ENCODE measurements around the gene PXK.
"Not testable (repeated sequence)": the region's sequence is repeated elsewhere in the genome, so short reads cannot be mapped to it uniquely, and the experiment has no call there.

PXK gene

DNA sequence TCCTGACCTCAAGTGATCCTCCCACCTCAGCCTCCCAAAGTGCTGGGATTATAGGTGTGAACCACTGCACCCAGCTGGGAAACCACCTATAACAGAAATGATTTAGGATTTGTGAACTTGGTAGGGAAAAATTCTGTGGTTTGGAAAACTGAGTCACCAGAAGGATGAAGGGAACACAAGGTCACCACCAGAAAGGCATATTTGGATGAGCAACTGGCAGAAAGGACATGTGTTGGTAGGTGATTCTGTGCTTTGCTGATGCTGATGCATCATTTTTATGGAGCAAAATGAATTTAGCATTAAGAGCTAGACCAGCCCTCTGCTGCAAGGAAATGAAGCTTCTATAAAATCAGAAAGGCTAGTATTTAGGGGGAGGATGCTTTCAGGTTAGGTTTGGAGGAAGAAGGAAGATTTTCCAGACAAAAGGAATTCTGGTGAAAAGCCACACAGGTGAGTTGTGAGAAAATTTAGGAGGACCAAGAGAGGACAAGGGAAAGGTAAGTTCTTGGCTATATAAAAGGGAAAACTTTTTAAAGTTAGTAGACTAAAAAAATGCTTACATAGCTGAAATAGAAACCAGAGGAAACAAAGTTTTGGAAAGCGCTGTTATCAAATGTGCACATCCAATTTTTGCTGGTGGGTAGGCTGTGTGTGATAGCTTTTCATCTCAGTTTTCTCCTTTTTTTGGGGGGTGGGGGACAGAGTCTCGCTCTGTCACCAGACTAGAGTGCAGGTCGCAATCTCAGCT is 3.6 kb downstream of the PXK start:
- no peak for DNase-seq (ENCODE audit: low read depth, low spot score)
- Histone ChIP-seq H3K4me3 (no peak overlapping the region), H3K9ac (ENCODE audit: insufficient read length) (no peak overlapping the region), H3K9me3 (ENCODE audit: low read depth, low read length) (no peaks in the 10 kb centered on the region), H3K27ac (no peak overlapping the region), H3K36me3 (ENCODE audit: insufficient read depth, low read length) (no peaks in the 10 kb centered on the region)
- no peak for TF ChIP-seq POLR2AphosphoS5 (IDR thresholded peaks at IDR 0.05; ENCODE audit: borderline replicate concordance, low read depth, low read length)
- no peak for TF ChIP-seq FOXP2 (optimal IDR thresholded peaks at IDR 0.05; ENCODE audit: control extremely low read depth, extremely low read length, insufficient read depth)
- no peak for TF ChIP-seq EZH2 (IDR thresholded peaks at IDR 0.05)

DNA sequence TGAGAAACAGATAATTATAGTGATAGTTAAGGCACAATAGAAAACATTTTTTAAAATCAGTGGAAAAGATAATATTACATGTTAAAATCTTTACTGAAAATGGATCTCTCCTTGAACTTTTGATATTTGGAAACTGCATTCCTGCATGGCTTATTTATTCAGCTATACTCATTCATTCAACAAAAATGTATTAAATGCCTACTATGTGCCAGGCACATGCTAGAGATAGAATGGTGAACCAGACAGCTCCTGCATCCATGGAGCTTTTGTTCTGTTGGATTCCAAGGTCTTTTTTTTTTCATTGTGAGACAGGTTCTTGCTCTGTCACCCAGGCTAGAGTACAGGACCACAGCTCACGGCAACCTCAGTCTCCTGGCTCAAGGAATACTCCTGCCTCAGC is 4.5 kb downstream of the PXK start:
- DNase-seq (ENCODE audit: low read depth, low spot score): no peak
- no peaks in the 10 kb centered on the region for H3K9me3 ChIP-seq (ENCODE audit: low read depth, low read length)
- H3K4me3 ChIP-seq: no peak overlapping the region
- H3K36me3 ChIP-seq (ENCODE audit: insufficient read depth, low read length): no peaks in the 10 kb centered on the region
- H3K27ac ChIP-seq: no peak overlapping the region
- no peak for TF ChIP-seq POLR2AphosphoS5 (IDR thresholded peaks at IDR 0.05; ENCODE audit: borderline replicate concordance, low read depth, low read length)
- TF ChIP-seq FOXP2 (optimal IDR thresholded peaks at IDR 0.05; ENCODE audit: control extremely low read depth, extremely low read length, insufficient read depth): no peak
- TF ChIP-seq EZH2 (IDR thresholded peaks at IDR 0.05): no peak
- H3K9ac ChIP-seq (ENCODE audit: insufficient read length): no peak overlapping the region

DNA sequence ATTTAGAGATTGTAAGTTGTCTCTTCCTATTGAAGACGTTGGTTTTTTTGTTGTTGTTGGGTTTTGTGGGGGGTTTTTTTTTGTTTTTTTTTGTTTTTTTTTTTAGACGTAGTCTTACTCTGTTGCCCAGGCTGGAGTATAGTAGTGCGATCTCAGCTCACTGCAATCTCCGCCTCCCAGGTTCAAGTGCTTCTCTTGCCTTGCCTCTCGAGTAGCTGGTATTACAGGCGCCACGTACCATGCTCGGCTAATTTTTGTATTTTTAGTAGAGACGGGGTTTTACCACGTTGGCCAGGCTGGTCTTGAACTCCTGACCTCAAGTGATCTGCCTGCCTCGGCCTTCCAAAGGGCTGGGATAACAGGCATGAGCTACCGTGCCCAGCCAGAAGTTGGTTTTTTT is 6.5 kb downstream of the PXK start:
- H3K4me3 ChIP-seq; DNase-seq (ENCODE audit: low read depth, low spot score); H3K27ac ChIP-seq; H3K36me3 ChIP-seq (ENCODE audit: insufficient read depth, low read length); H3K9me3 ChIP-seq (ENCODE audit: low read depth, low read length); H3K9ac ChIP-seq (ENCODE audit: insufficient read length): not testable (repeated sequence)

DNA sequence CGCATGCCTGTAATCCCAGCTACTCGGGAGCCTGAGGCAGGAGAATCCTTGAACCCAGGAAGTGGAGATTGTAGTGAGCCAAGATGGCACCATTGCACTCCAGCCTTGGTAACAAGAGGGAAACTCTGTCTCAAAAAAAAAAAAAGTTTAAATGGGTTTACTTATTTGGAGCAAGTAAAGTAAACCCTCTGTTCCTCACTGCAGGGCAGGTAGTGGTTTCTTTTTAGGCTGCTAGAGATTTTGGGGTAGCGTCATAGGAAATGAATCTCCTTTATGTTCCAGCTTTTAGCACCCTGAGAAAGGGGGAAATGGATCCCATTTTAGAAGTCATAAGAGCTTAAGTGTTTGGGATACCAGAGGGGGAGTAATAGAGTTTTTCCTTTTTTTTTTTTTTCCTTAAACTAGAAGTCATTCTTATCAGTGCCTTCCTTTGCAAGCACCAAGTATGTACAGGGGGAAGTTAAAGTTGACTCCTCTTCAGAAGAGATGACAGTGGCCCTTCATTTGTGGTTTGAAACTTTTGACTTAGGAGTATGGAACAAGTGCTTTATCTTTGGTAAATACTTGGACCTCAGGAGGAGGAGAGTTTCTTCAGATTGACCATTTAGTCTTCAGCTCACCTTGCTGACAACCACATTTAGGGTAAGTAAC is 8.0 kb downstream of the PXK start:
- no peak for TF ChIP-seq POLR2AphosphoS5 (IDR thresholded peaks at IDR 0.05; ENCODE audit: borderline replicate concordance, low read depth, low read length)
- TF ChIP-seq FOXP2 (optimal IDR thresholded peaks at IDR 0.05; ENCODE audit: control extremely low read depth, extremely low read length, insufficient read depth): no peak
- TF ChIP-seq EZH2 (IDR thresholded peaks at IDR 0.05): no peak
- Histone ChIP-seq H3K4me3 (no peak overlapping the region), H3K36me3 (ENCODE audit: insufficient read depth, low read length) (no peaks in the 10 kb centered on the region), H3K9me3 (ENCODE audit: low read depth, low read length) (no peaks in the 10 kb centered on the region), H3K9ac (ENCODE audit: insufficient read length) (no peak overlapping the region), H3K27ac (no peak overlapping the region)
- no peak for DNase-seq (ENCODE audit: low read depth, low spot score)

- Histone ChIP-seq H3K4me3 (no peak overlapping the region), H3K9ac (ENCODE audit: insufficient read length) (no peak overlapping the region), H3K36me3 (ENCODE audit: insufficient read depth, low read length) (no peaks in the 10 kb centered on the region), H3K27ac (no peak overlapping the region), H3K9me3 (ENCODE audit: low read depth, low read length) (no peaks in the 10 kb centered on the region)
- no peak for DNase-seq (ENCODE audit: low read depth, low spot score)
- no peak for TF ChIP-seq POLR2AphosphoS5 (IDR thresholded peaks at IDR 0.05; ENCODE audit: borderline replicate concordance, low read depth, low read length)
- TF ChIP-seq FOXP2 (optimal IDR thresholded peaks at IDR 0.05; ENCODE audit: control extremely low read depth, extremely low read length, insufficient read depth): no peak
- TF ChIP-seq EZH2 (IDR thresholded peaks at IDR 0.05): no peak
These were observed 8.7 kb downstream of the PXK start for GRCh38 chr3:58341376-58341775.

DNA sequence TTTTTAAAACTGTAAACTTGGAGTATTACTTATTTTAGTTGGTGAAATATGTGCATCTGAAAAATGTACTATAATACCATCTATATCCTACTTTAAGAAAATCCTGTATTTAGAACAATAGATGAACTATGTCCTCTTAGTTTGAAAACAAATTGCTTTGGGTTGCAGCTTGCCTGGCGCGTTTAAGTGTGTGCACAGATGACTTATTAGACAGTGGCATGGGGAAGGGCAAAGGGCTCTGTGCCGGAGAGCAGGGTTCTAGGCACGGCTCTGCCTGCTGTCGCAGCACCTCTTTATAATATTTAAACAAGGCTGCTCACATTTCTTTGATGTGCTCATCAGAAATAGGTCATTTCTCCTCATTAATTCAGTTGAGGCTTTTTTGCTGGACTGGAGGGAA is 10.0 kb downstream of the PXK start:
- Histone ChIP-seq H3K9ac (ENCODE audit: insufficient read length) (no peak overlapping the region), H3K27ac (no peak overlapping the region), H3K36me3 (ENCODE audit: insufficient read depth, low read length) (no peaks in the 10 kb centered on the region), H3K4me3 (no peak overlapping the region), H3K9me3 (ENCODE audit: low read depth, low read length) (no peaks in the 10 kb centered on the region)
- no peak for DNase-seq (ENCODE audit: low read depth, low spot score)
- TF ChIP-seq EZH2 (IDR thresholded peaks at IDR 0.05) (no peak), FOXP2 (optimal IDR thresholded peaks at IDR 0.05; ENCODE audit: control extremely low read depth, extremely low read length, insufficient read depth) (no peak), POLR2AphosphoS5 (IDR thresholded peaks at IDR 0.05; ENCODE audit: borderline replicate concordance, low read depth, low read length) (no peak)

GRCh38 chr3:58345457-58345856 is 12.8 kb downstream of the PXK start:
- TF ChIP-seq FOXP2 (optimal IDR thresholded peaks at IDR 0.05; ENCODE audit: control extremely low read depth, extremely low read length, insufficient read depth) (no peak), EZH2 (IDR thresholded peaks at IDR 0.05) (no peak), POLR2AphosphoS5 (IDR thresholded peaks at IDR 0.05; ENCODE audit: borderline replicate concordance, low read depth, low read length) (no peak)
- Histone ChIP-seq H3K9ac (ENCODE audit: insufficient read length) (no peak overlapping the region), H3K4me3 (no peak overlapping the region), H3K27ac (no peak overlapping the region), H3K9me3 (ENCODE audit: low read depth, low read length) (no peaks in the 10 kb centered on the region), H3K36me3 (ENCODE audit: insufficient read depth, low read length) (no peaks in the 10 kb centered on the region)
- no peak for DNase-seq (ENCODE audit: low read depth, low spot score)

DNA sequence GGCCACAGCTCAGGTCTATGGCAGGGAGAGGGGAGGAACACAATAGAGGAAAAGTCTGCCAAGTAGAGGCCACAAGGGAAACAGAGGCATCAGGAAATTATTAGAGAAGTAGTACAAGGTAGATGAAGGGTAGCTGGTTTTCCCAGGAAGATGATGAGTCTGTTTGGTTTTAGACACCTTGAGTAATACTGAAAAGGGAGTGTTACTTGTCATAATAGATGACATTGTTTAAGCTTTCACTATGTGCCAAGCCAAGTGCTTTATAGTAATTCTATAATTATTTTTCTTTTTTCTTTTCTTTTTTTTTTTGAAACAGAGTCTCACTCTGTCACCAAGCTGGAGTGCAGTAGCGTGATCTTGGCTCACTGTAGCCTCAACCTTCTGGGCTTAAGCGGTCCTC is 13.7 kb downstream of the PXK start:
- no peaks in the 10 kb centered on the region for H3K9me3 ChIP-seq (ENCODE audit: low read depth, low read length)

GRCh38 chr3:58347984-58348383 is 15.3 kb downstream of the PXK start:
- Histone ChIP-seq H3K9me3 (ENCODE audit: low read depth, low read length) (no peaks in the 10 kb centered on the region), H3K27ac (no peak overlapping the region), H3K4me3 (no peak overlapping the region), H3K9ac (ENCODE audit: insufficient read length) (no peak overlapping the region), H3K36me3 (ENCODE audit: insufficient read depth, low read length) (no peaks in the 10 kb centered on the region)
- TF ChIP-seq POLR2AphosphoS5 (IDR thresholded peaks at IDR 0.05; ENCODE audit: borderline replicate concordance, low read depth, low read length): no peak
- no peak for TF ChIP-seq FOXP2 (optimal IDR thresholded peaks at IDR 0.05; ENCODE audit: control extremely low read depth, extremely low read length, insufficient read depth)
- DNase-seq (ENCODE audit: low read depth, low spot score): no peak

More for the DNA sequence above, 13.7 kb downstream of the PXK start:
- Histone ChIP-seq H3K4me3 (no peak overlapping the region), H3K27ac (no peak overlapping the region), H3K36me3 (ENCODE audit: insufficient read depth, low read length) (no peaks in the 10 kb centered on the region), H3K9ac (ENCODE audit: insufficient read length) (no peak overlapping the region)
- TF ChIP-seq FOXP2 (optimal IDR thresholded peaks at IDR 0.05; ENCODE audit: control extremely low read depth, extremely low read length, insufficient read depth) (no peak), POLR2AphosphoS5 (IDR thresholded peaks at IDR 0.05; ENCODE audit: borderline replicate concordance, low read depth, low read length) (no peak), EZH2 (IDR thresholded peaks at IDR 0.05) (no peak)
- DNase-seq (ENCODE audit: low read depth, low spot score): no peak

All from SK-N-MC (cell line).